ENCODE results near the gene TCP11L2. TPM values are rescaled to one million over a fixed set of nuclear protein-coding genes. Genes with fewer than 3 reads are reported as not detected.
"Not testable (repeated sequence)": the region's sequence is repeated elsewhere in the genome, so short reads cannot be mapped to it uniquely, and the experiment has no call there.

The TCP11L2 gene
- total and polyA plus RNA-seq, 8 donors = 3.5 to 24.4 (median 11.0) TPM

DNA sequence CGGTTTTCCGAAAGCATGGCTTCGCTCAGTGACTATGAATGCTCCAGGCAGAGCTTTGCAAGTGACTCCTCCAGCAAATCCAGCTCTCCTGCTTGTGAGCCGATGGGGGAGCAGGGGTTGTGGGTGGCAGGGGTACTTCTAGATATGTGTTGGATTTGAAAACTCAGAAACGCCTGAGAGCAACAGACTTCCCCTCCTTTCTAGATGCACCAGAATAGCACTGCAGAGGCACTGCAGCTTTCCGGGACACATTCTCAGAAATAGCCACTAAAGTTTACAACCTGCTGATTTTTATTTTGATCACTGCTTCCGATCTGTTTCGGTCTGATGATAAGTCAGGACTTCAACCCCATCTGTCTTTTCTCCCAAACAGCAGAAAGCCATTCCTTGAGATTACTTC is 8.6 kb downstream of the TCP11L2 start:
- FAIRE-seq = no peak

DNA sequence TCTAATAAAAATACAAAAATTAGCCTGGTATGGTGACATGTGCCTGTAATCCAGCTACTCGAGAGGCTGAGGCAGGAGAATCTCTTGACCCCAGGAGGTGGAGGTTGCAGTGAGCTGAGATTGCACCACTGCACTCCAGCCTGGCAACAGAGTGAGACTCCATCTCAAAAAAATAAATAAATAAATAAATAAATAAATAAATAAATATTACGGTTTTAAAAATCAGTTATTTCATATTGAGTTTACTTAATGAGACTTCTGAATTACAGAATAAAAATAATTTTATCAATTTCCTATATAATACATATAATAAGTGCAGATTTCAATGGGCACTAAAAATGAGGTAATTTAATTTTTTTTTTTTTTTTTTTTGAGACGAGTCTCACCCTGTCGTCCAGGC is 10.9 kb downstream of the TCP11L2 start:
- H3K36me3 ChIP-seq = peaks cover 0 to 15% (median 4%) of the 10 kb centered on the region in 3 donors
- FAIRE-seq = not testable (repeated sequence)
- 71 to 72% methylated on average over 4 of the region's 4 CpGs for WGBS, 2 donors

More for the DNA sequence above, 8.6 kb downstream of the TCP11L2 start:
- no peak overlapping the region for H3K4me3 ChIP-seq
- H3K27me3 ChIP-seq = no peaks in the 10 kb centered on the region
- TF ChIP-seq, protein P1, sequence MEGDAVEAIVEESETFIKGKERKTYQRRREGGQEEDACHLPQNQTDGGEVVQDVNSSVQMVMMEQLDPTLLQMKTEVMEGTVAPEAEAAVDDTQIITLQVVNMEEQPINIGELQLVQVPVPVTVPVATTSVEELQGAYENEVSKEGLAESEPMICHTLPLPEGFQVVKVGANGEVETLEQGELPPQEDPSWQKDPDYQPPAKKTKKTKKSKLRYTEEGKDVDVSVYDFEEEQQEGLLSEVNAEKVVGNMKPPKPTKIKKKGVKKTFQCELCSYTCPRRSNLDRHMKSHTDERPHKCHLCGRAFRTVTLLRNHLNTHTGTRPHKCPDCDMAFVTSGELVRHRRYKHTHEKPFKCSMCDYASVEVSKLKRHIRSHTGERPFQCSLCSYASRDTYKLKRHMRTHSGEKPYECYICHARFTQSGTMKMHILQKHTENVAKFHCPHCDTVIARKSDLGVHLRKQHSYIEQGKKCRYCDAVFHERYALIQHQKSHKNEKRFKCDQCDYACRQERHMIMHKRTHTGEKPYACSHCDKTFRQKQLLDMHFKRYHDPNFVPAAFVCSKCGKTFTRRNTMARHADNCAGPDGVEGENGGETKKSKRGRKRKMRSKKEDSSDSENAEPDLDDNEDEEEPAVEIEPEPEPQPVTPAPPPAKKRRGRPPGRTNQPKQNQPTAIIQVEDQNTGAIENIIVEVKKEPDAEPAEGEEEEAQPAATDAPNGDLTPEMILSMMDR (IDR thresholded peaks at IDR 0.05) = no peak
- DNase-seq (no peak), ATAC-seq (no peak)
- H3K4me1 ChIP-seq = peaks cover 0 to 7% (median 5%) of the 10 kb centered on the region in 3 donors
- no peak overlapping the region for H3K27ac ChIP-seq
- 68 to 69% methylated on average over 8 of the region's 8 CpGs for WGBS, 2 donors
- no peaks in the 10 kb centered on the region for H3K9me3 ChIP-seq
- H3K36me3 ChIP-seq = peaks cover 0 to 12% (median 4%) of the 10 kb centered on the region in 3 donors
- intact Hi-C loops (cut with DNase I) = no loop called here

DNA sequence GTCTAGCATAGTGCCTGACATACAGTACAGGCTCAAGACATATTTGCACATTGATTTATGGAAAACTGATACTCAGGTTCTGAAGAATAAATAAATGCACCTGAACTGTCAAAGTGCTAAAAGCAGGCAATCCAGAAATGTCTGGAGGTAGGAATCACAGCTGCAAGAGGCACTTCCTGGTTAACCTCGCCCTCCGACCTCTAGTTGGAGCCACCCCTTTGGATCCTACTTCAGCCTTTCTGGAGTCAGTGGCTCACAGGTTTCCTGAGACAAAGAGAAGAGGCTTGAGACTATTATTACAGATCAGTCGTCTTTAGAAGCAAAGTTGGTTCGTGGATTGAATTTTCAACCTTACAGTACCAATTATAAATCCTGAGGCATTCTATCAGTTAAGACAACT is 13.0 kb downstream of the TCP11L2 start:
- intact Hi-C loops (cut with DNase I) = no loop called here
- Histone ChIP-seq H3K4me3 (no peak overlapping the region), H3K36me3 (peaks cover 0 to 31% (median 4%) of the 10 kb centered on the region in 3 donors), H3K27ac (no peak overlapping the region), H3K4me1 (no peaks in the 10 kb centered on the region), H3K9me3 (no peaks in the 10 kb centered on the region), H3K27me3 (no peaks in the 10 kb centered on the region)
- ATAC-seq (no peak), FAIRE-seq (no peak), DNase-seq (no peak)
- WGBS, 2 donors = 90 to 94% methylated on average over 4 of the region's 4 CpGs
- TF ChIP-seq, protein P1 (IDR thresholded peaks at IDR 0.05) = no peak

More for the DNA sequence above, 10.9 kb downstream of the TCP11L2 start:
- H3K4me1 ChIP-seq; intact Hi-C loops (cut with DNase I); H3K27me3 ChIP-seq; H3K4me3 ChIP-seq; ATAC-seq; DNase-seq; H3K27ac ChIP-seq; H3K9me3 ChIP-seq: not testable (repeated sequence)

DNA sequence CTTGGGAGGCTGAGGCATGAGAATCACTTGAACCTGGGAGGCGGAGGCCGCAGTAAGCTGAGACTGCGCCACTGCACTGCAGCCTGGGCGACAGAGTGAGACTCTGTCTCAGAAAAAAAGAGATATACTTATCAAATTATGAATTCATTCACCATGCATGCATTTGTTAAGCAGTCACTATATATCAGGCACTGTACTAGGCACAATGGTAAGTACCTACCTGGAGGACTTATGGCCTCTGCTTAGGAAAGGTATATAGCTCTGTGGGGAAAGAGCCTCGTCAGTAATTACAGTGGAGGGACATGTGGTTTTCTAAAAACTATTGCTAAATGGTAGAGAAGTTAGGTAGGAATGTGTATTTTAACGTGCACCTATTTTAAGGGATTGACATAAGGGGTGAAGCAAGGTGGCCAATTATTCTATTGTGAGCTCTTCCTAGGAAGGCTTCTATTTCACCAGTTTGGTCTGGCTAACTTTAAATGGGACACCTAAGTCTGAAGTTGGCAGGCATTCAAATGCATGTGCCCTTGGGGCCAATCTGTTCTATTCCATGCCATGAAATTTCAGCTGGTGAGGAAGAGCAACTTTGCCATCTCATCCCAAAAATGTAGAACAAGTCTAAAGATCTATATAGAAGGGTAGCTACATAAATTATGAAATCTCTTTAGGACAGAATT is 15.0 kb downstream of the TCP11L2 start:
- Histone ChIP-seq H3K4me3 (no peak overlapping the region), H3K27me3 (no peaks in the 10 kb centered on the region), H3K4me1 (no peaks in the 10 kb centered on the region), H3K9me3 (no peaks in the 10 kb centered on the region), H3K27ac (no peak overlapping the region), H3K36me3 (peaks cover 0 to 46% (median 4%) of the 10 kb centered on the region in 3 donors)
- TF ChIP-seq, protein P1 (IDR thresholded peaks at IDR 0.05) = no peak
- 96% methylated on average over 6 of the region's 6 CpGs for WGBS, 2 donors
- ATAC-seq (no peak), FAIRE-seq (no peak), DNase-seq (no peak)
- intact Hi-C loops (cut with DNase I) = no loop called here

DNA sequence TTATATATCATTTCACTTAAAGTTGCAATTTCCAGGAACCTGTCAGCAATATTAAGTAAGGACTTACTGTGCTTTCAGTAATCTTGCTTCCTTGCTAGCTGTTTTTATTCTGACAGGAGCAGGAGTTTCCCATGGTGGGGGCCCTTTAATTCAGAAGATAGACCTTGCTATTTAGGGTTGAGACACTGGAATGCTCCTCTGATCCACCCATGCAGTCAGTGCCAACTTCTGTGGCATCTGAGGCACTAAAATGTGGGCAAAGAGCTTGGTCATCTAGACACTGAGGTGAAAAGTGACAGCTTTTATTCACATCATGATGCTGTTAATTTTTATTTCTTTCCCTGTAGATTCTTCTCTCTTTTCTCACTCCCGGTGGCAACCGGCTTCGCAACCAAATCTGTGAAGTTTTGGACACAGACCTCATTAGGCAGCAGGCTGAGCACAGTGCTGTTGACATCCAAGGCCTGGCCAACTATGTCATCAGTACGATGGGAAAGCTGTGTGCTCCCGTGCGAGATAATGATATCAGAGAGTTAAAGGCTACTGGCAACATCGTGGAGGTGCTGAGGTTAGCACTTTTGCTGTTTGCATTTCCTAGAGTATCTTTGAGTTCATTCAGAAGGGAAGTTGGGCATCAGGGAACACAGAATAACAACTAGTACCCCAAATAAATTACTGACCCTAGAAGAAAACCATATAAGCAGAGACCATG is 18.8 kb downstream of the TCP11L2 start:
- Histone ChIP-seq H3K4me3 (no peak overlapping the region), H3K36me3 (peaks cover 0 to 51% (median 0%) of the 10 kb centered on the region in 3 donors), H3K27me3 (no peaks in the 10 kb centered on the region), H3K4me1 (no peaks in the 10 kb centered on the region), H3K27ac (no peak overlapping the region), H3K9me3 (no peaks in the 10 kb centered on the region)
- TF ChIP-seq, protein P1 (IDR thresholded peaks at IDR 0.05) = no peak
- WGBS, 2 donors = 56 to 60% methylated on average over 7 of the region's 7 CpGs
- DNase-seq = no peak
- FAIRE-seq = no peak
- intact Hi-C loops (cut with DNase I) = no loop called here
- peak in 2 of 4 donors; percentile 70 to 86 for ATAC-seq
